Femur (tissue), 1 donor: Measurements from ENCODE around the gene ERFE.

Experiments used
- DNase-seq: peaks from one replicate; pipeline ENCODE4 v3.0.0-alpha.2; 2017

The ERFE gene

GRCh38 chr2:238126775-238127164 is 32.0 kb upstream of the ERFE start:
- DNase-seq = no peak

- peak; percentile 64 for DNase-seq
Measured at GRCh38 chr2:238127165-238128060, 31.4 kb upstream of the ERFE start.

- no peak for DNase-seq
Measured at GRCh38 chr2:238128061-238128440, 30.7 kb upstream of the ERFE start.

- DNase-seq = no peak
Measured at GRCh38 chr2:238128534-238129001, 30.2 kb upstream of the ERFE start.

GRCh38 chr2:238129166-238130010 is 29.4 kb upstream of the ERFE start:
- no peak for DNase-seq

- DNase-seq = no peak
Measured at GRCh38 chr2:238130111-238130695, 28.6 kb upstream of the ERFE start.

GRCh38 chr2:238130696-238131628 is 27.8 kb upstream of the ERFE start:
- no peak for DNase-seq

GRCh38 chr2:238131761-238132462 is 26.9 kb upstream of the ERFE start:
- DNase-seq = no peak

- no peak for DNase-seq
Measured at GRCh38 chr2:238132463-238133450, 26.0 kb upstream of the ERFE start.

- no peak for DNase-seq
Measured at GRCh38 chr2:238133499-238134392, 25.0 kb upstream of the ERFE start.

GRCh38 chr2:238134393-238134785 is 24.4 kb upstream of the ERFE start:
- DNase-seq = no peak

GRCh38 chr2:238135601-238136150 is 23.1 kb upstream of the ERFE start:
- no peak for DNase-seq

GRCh38 chr2:238136820-238137537 is 21.8 kb upstream of the ERFE start:
- no peak for DNase-seq

GRCh38 chr2:238137885-238138284 is 20.9 kb upstream of the ERFE start:
- no peak for DNase-seq

- peak; percentile 73 for DNase-seq
Measured at GRCh38 chr2:238138331-238139195, 20.2 kb upstream of the ERFE start, which contains the start of gene KLHL30. TSS of gene KLHL30 (plus strand) at chr2:238138668. CDS start at chr2:238140755, 2,087 bp downstream.

- DNase-seq = no peak
Measured at GRCh38 chr2:238139196-238140039, 19.4 kb upstream of the ERFE start.
